Hepatocyte (in vitro differentiated cells): ENCODE data around the gene MDM2.

ENCODE experiments used
- EZH2 ChIP-seq: fragments of 200-600 bp; sonication (generic); IDR thresholded peaks from 2 replicates; pipeline ENCODE4 v1.6.1; 2016; ENCODE audit warnings: antibody characterized with exemption, mild to moderate bottlenecking, borderline replicate concordance
- TF ChIP-seq, protein P1 (sequence below): fragments of 200-600 bp; sonication (generic); IDR thresholded peaks from 2 replicates; pipeline ENCODE4 v1.5.1; 2016; ENCODE audit warnings: antibody characterized with exemption, mild to moderate bottlenecking; ENCODE audit not compliant: poor library complexity

DNA sequence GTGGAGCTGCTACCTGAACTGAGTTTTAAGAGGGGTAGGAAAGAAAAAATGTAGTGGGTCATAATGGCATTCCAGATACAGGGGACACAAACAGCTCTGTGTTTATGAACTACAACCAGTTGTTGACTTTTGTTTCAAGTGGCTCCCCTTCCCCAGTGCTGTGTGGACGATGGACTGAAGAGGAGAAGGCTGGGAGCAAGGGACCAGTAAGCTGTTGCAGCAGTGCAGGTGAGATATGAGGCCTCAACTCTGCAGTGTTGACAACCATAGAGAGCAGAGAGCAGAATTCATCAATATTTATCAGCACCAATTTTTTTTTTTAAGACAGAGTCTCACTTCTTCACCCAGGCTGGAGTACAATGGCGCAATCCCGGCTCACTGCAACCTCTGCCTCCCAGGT lies 46.6 kb downstream of the MDM2 start:
- TF ChIP-seq, protein P1, sequence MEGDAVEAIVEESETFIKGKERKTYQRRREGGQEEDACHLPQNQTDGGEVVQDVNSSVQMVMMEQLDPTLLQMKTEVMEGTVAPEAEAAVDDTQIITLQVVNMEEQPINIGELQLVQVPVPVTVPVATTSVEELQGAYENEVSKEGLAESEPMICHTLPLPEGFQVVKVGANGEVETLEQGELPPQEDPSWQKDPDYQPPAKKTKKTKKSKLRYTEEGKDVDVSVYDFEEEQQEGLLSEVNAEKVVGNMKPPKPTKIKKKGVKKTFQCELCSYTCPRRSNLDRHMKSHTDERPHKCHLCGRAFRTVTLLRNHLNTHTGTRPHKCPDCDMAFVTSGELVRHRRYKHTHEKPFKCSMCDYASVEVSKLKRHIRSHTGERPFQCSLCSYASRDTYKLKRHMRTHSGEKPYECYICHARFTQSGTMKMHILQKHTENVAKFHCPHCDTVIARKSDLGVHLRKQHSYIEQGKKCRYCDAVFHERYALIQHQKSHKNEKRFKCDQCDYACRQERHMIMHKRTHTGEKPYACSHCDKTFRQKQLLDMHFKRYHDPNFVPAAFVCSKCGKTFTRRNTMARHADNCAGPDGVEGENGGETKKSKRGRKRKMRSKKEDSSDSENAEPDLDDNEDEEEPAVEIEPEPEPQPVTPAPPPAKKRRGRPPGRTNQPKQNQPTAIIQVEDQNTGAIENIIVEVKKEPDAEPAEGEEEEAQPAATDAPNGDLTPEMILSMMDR: no peak
- TF ChIP-seq EZH2: no peak
